ENCODE measurements around the gene WFIKKN2.

- TF ChIP-seq EZH2 (IDR thresholded peaks at IDR 0.05; ENCODE audit: insufficient read depth, low read length) (no peak), CTCF (IDR thresholded peaks at IDR 0.05; ENCODE audit: insufficient read depth, low read depth, low read length) (no peak)
These were observed 27.7 kb upstream of the WFIKKN2 start for GRCh38 chr17:50807675-50808074.
